Central memory CD8-positive, alpha-beta T cell (primary cell): ENCODE data around the gene IP6K3.

ENCODE experiments used
- ATAC-seq: fragments of 150-1000 bp; cut with Tn5 transposase; replicated peaks from 2 replicates; pipeline ENCODE4 v1.10.0; 2022; ENCODE audit warnings: mild to moderate bottlenecking, moderate FRiP score, moderate number of reproducible peaks; ENCODE audit not compliant: poor library complexity, severe bottlenecking; ENCODE audit errors: extremely low read depth
- DNase-seq, 2 donors: peaks; one replicate each; pipeline ENCODE4 v3.0.0; 2021; ENCODE audit warnings: low spot score in 2 of 2
- H3K27ac Mint-ChIP-seq: one replicate; pipeline ENCODE4 v1.8.0; 2022; ENCODE audit warnings: low read depth, mild to moderate bottlenecking, moderate library complexity, mixed read lengths
- H3K27me3 Mint-ChIP-seq: one replicate; pipeline ENCODE4 v1.8.0; 2022; ENCODE audit warnings: mixed read lengths
- H3K36me3 Mint-ChIP-seq: one replicate; pipeline ENCODE4 v1.8.0; 2022; ENCODE audit warnings: mild to moderate bottlenecking, moderate library complexity, mixed read lengths; ENCODE audit not compliant: insufficient read depth
- H3K4me1 Mint-ChIP-seq: one replicate; pipeline ENCODE4 v1.8.0; 2022; ENCODE audit warnings: mixed read lengths
- H3K4me3 Mint-ChIP-seq: one replicate; pipeline ENCODE4 v1.8.0; 2022; ENCODE audit warnings: mild to moderate bottlenecking, moderate library complexity, mixed read lengths
- H3K9me3 Mint-ChIP-seq: one replicate; pipeline ENCODE4 v1.8.0; 2022; ENCODE audit warnings: mixed read lengths

The IP6K3 gene

GRCh38 chr6:33739571-33739970 is 7.1 kb downstream of the IP6K3 start:
- no peaks in the 10 kb centered on the region for H3K9me3 Mint-ChIP-seq
- H3K36me3 Mint-ChIP-seq, result no peaks in the 10 kb centered on the region
- ATAC-seq, result no peak
- H3K4me1 Mint-ChIP-seq, result no peaks in the 10 kb centered on the region
- H3K27me3 Mint-ChIP-seq, result peaks cover 15% of the 10 kb centered on the region
- no peak overlapping the region for H3K27ac Mint-ChIP-seq
- no peak overlapping the region for H3K4me3 Mint-ChIP-seq
- DNase-seq, result no peak

GRCh38 chr6:33738879-33739278 is 7.8 kb downstream of the IP6K3 start:
- no peaks in the 10 kb centered on the region for H3K4me1 Mint-ChIP-seq
- H3K27ac Mint-ChIP-seq, result no peak overlapping the region
- no peaks in the 10 kb centered on the region for H3K9me3 Mint-ChIP-seq
- no peak for ATAC-seq
- DNase-seq, result no peak
- no peak overlapping the region for H3K4me3 Mint-ChIP-seq
- no peaks in the 10 kb centered on the region for H3K36me3 Mint-ChIP-seq
- H3K27me3 Mint-ChIP-seq, result peaks cover 15% of the 10 kb centered on the region

- Mint-ChIP-seq H3K4me1 (no peaks in the 10 kb centered on the region), H3K27ac (no peak overlapping the region), H3K36me3 (no peaks in the 10 kb centered on the region), H3K4me3 (no peak overlapping the region), H3K27me3 (peaks cover 14% of the 10 kb centered on the region), H3K9me3 (no peaks in the 10 kb centered on the region)
- DNase-seq (no peak), ATAC-seq (no peak)
These were observed 8.6 kb downstream of the IP6K3 start for GRCh38 chr6:33738153-33738552.

DNA sequence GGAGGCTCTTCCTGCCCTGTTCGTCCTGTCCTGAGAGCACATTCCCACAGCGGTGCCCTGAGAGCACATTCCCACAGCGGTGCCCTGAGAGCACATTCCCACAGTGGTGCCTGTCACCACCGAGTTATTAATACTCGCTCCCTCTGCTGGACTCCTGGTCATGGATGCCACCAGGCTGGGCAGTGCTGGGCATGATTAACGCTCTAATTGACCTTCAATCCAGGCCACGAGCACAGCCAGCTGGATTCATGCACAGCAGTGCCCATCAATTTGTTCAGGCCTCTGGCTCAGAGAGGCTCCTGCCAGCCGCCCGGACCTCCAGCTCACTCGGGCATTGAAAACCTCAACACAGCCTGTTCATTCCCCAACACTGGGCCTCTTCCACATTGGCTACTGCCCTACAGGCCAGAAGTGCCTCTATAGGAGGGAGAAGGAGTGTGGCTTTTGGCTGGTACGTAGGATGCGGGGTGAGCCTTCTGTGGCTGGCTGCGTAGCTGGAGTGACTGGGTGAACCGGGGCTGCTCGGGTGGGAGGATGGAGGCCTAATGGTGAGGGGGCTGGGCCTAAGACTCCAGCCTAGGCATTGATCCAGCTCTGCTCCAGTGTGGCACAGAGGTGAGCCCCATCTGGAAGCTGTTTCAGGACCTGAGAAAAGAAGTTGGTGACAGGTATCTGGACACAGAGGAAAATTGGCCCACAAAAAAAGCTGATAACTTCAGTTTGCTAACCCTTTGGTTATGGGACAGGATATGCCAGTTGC is 9.3 kb downstream of the IP6K3 start:
- DNase-seq (no peak), ATAC-seq (no peak)
- no peaks in the 10 kb centered on the region for H3K9me3 Mint-ChIP-seq
- H3K27ac Mint-ChIP-seq, result no peak overlapping the region
- H3K27me3 Mint-ChIP-seq, result peaks cover 14% of the 10 kb centered on the region
- H3K4me1 Mint-ChIP-seq, result no peaks in the 10 kb centered on the region
- no peaks in the 10 kb centered on the region for H3K36me3 Mint-ChIP-seq
- no peak overlapping the region for H3K4me3 Mint-ChIP-seq

GRCh38 chr6:33735216-33735615 is 11.5 kb downstream of the IP6K3 start:
- DNase-seq (no peak), ATAC-seq (no peak)
- Mint-ChIP-seq H3K9me3 (no peaks in the 10 kb centered on the region), H3K4me3 (no peak overlapping the region), H3K27ac (no peak overlapping the region), H3K36me3 (no peaks in the 10 kb centered on the region), H3K27me3 (peaks cover 27% of the 10 kb centered on the region), H3K4me1 (no peaks in the 10 kb centered on the region)

DNA sequence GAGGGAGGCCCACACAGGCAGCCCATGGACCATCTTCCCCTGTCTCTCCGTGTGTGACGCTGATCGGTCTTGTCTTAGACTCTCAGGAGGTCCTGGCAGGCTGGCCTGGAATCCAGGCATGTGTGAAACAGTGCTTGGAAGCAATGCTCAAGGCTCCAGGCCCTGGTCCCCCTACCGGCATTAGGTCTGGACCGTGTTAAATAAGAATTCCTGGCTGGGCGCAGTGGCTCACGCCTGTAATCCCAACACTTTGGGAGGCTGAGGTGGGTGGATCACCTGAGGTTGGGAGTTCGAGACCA is 13.0 kb downstream of the IP6K3 start:
- DNase-seq (no peak), ATAC-seq (no peak)
- H3K27ac Mint-ChIP-seq, result no peak overlapping the region
- peaks cover 31% of the 10 kb centered on the region for H3K27me3 Mint-ChIP-seq
- no peaks in the 10 kb centered on the region for H3K36me3 Mint-ChIP-seq
- no peaks in the 10 kb centered on the region for H3K4me1 Mint-ChIP-seq
- no peaks in the 10 kb centered on the region for H3K9me3 Mint-ChIP-seq
- H3K4me3 Mint-ChIP-seq, result no peak overlapping the region

DNA sequence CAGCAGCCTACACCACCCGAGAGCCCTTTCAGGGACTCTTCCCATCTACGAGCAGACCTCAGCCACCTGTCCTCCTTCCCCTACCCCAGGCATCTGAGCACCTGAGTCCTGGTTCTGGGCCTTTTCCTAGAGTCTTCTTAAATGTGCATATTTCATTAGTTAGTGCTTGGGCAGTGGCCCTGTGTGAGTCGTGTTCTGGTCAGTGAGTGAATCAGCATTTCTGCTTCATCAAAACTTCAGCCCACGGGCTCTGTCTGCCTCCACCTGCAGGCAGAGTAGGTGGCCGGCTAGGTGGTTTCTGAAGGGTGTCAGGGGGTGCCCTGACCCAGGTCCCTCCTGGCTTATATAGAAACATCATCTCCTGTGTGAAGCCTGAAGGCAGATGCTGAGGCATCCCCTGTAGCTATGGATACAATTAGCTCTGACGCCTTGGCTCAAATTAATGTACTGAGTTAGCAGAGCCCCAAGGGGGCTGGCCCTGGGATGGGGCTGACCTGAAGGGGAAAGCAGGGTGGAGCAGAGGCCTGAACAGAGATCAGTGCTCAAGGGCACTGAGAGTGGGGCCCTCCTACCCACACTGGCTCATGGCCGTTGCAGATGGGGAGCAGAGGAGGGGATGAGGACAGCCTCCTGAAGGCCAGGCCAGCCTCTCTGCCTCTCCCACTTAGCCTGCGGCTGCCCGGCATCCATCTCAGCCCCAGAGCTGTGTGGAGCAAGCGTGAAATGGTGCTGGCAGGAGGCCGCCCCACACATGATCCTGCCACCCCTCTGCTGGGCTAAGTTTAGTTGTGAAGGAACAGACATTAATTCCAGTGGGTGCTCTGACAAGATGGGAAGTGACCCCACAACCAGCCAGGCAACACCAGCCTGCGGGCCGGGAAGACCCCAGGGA is 13.6 kb downstream of the IP6K3 start:
- Mint-ChIP-seq H3K4me3 (no peak overlapping the region), H3K36me3 (no peaks in the 10 kb centered on the region), H3K9me3 (no peaks in the 10 kb centered on the region), H3K4me1 (no peaks in the 10 kb centered on the region), H3K27ac (no peak overlapping the region), H3K27me3 (peaks cover 31% of the 10 kb centered on the region)
- DNase-seq, result no peak
- no peak for ATAC-seq

- no peaks in the 10 kb centered on the region for H3K36me3 Mint-ChIP-seq
- DNase-seq (no peak), ATAC-seq (no peak)
- H3K27ac Mint-ChIP-seq, result no peak overlapping the region
- H3K9me3 Mint-ChIP-seq, result no peaks in the 10 kb centered on the region
- peaks cover 31% of the 10 kb centered on the region for H3K27me3 Mint-ChIP-seq
- no peaks in the 10 kb centered on the region for H3K4me1 Mint-ChIP-seq
- H3K4me3 Mint-ChIP-seq, result no peak overlapping the region
These were observed 14.3 kb downstream of the IP6K3 start for GRCh38 chr6:33732385-33732784.

DNA sequence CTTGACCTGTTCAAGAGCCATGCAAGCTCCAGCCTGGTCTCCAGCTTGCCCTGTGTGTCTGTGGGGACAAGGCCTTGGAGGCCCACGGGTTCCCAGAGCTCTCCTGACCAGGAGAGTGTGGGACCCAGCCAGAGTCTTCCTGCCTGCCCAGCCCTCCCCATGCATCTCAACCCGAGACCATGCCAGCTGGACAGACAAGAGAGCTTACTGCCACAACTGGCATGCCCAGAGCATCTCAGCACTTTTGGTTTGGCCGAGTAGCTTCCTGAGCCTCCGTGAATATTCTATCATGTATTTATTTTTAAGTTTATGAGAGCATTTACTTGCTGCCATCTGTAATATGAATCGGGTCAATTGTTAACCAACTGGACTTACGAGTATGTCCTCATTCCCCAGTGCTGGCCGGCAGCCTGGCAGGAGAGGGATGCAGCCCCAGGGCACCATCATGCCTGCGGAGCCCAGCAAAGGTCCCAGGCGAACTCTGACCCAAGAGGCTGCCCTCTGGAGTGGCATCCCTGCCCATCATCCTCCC is 14.9 kb downstream of the IP6K3 start:
- H3K27ac Mint-ChIP-seq, result no peak overlapping the region
- H3K27me3 Mint-ChIP-seq, result peaks cover 36% of the 10 kb centered on the region
- no peak for ATAC-seq
- no peaks in the 10 kb centered on the region for H3K4me1 Mint-ChIP-seq
- H3K9me3 Mint-ChIP-seq, result no peaks in the 10 kb centered on the region
- no peak overlapping the region for H3K4me3 Mint-ChIP-seq
- DNase-seq, result no peak
- no peaks in the 10 kb centered on the region for H3K36me3 Mint-ChIP-seq

DNA sequence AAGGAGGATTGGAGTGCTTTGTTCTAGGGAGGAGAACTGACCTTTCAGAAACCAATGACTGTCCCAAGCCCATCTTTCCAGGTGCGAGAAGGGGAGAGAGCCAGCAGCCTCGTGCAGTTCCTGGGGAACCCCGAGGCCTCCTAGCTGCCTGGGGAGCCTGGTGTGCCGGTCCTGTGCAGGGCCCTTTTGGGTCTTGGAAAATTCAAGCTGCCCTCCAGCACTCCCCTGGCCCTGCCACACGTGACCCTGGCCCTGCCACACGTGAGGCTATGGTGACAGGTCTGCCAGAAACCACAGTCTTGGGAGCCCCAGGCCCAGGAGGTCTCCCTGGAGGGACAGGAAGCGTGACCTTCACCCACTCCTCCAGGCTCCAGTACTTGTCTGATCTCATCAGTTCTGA is 15.7 kb downstream of the IP6K3 start:
- Mint-ChIP-seq H3K4me1 (no peaks in the 10 kb centered on the region), H3K4me3 (no peak overlapping the region), H3K27ac (no peak overlapping the region), H3K27me3 (peaks cover 44% of the 10 kb centered on the region), H3K36me3 (no peaks in the 10 kb centered on the region), H3K9me3 (no peaks in the 10 kb centered on the region)
- ATAC-seq (no peak), DNase-seq (no peak)

DNA sequence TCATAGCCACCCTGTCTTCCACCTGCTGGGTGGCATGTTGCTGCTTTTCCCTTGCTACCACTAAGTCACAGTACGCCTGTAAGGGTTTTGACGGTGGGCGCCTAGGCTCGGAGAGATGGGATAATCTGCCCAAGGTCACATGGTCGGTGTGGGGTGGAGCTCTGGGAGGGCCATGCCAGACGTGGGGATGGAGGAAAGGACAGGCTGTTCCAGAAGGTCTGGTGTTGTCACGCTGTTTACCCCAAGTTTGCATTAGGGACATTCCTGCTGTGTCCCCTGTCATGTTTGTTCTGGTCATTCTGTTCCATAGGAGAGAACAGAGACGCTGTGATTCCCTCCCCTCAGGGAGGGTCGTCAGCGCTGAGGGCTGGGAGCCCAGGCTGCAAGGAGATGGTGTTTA is 16.1 kb downstream of the IP6K3 start:
- Mint-ChIP-seq H3K4me3 (no peak overlapping the region), H3K4me1 (no peaks in the 10 kb centered on the region), H3K9me3 (no peaks in the 10 kb centered on the region), H3K36me3 (no peaks in the 10 kb centered on the region), H3K27ac (no peak overlapping the region), H3K27me3 (peaks cover 45% of the 10 kb centered on the region)
- DNase-seq, result no peak
- no peak for ATAC-seq

GRCh38 chr6:33729059-33729458 is 17.6 kb downstream of the IP6K3 start:
- H3K27ac Mint-ChIP-seq, result no peak overlapping the region
- peaks cover 2% of the 10 kb centered on the region for H3K36me3 Mint-ChIP-seq
- H3K4me1 Mint-ChIP-seq, result peaks cover 4% of the 10 kb centered on the region

DNA sequence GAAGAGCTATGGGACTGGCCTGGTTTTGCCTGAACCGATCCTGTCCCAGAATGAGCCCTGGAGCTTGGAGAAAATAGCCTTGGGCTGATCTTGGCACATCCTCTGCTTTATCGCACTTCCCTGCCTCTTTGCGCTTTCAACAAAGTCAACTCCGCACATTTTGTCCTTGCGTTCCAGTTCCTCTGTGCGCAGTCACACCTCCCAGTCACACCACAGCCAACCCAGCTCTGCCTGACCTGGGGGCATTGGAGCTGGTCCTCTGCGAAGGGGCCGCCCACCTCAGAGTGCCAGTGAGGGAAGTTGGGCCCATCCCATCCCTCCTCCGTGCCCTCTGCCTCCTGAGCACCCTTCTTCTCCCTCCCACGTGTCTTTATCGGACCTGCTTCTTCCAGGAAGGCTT is 18.3 kb downstream of the IP6K3 start:
- H3K4me1 Mint-ChIP-seq, result peaks cover 4% of the 10 kb centered on the region
- peaks cover 60% of the 10 kb centered on the region for H3K27me3 Mint-ChIP-seq
- no peak overlapping the region for H3K27ac Mint-ChIP-seq
- H3K9me3 Mint-ChIP-seq, result no peaks in the 10 kb centered on the region
- H3K36me3 Mint-ChIP-seq, result peaks cover 2% of the 10 kb centered on the region
- H3K4me3 Mint-ChIP-seq, result no peak overlapping the region
- DNase-seq (no peak), ATAC-seq (no peak)

More at GRCh38 chr6:33729059-33729458, 17.6 kb downstream of the IP6K3 start:
- no peak for ATAC-seq
- no peaks in the 10 kb centered on the region for H3K9me3 Mint-ChIP-seq
- H3K27me3 Mint-ChIP-seq, result peaks cover 54% of the 10 kb centered on the region
- no peak for DNase-seq
- H3K4me3 Mint-ChIP-seq, result no peak overlapping the region
